H1 (cell line): ENCODE measurements around the gene SLC17A5. TPM values are rescaled to one million over a fixed set of nuclear protein-coding genes. Genes with fewer than 3 reads are reported as not detected.

Source experiments
- CTCF ChIA-PET: fragments of 300-600 bp; sonication (Branson Sonifier 250); formaldehyde crosslinking; loops from one replicate; lab custom pipeline; 2021; ENCODE audit not compliant: partially characterized antibody; lab: Charles Lee
- POLR2A ChIA-PET: fragments of 300-600 bp; sonication (Branson Sonifier 250); formaldehyde crosslinking; loops from one replicate; lab custom pipeline; 2021; ENCODE audit warnings: inconsistent platforms; ENCODE audit not compliant: partially characterized antibody; lab: Charles Lee
- DNase-seq, 2 experiments: peaks; one replicate each; pipeline versions ENCODE4 v3.0.0 to v3.0.0-alpha.2; 2010 to 2022; ENCODE audit warnings: low spot score in 2 of 2, low read depth in 1 of 2, mixed read lengths in 1 of 2
- FAIRE-seq: peaks from 2 replicates; lab custom pipeline; 2011; peaks lifted over from hg19 to GRCh38; lab: Jason Lieb, UNC
- H2AFZ ChIP-seq: 2 replicates; pipeline ENCODE4 v1.8.1; 2012; ENCODE audit warnings: low read length, inconsistent platforms
- H2AK5ac ChIP-seq: 2 replicates; pipeline ENCODE4 v1.6.1; 2013; ENCODE audit warnings: low read depth, low read length
- H2BK120ac ChIP-seq: replicated peaks from 2 replicates; pipeline ENCODE3; 2013; ENCODE audit warnings: low read depth, low read length, inconsistent platforms
- H2BK12ac ChIP-seq: 2 replicates; pipeline ENCODE4 v1.6.1; 2013; ENCODE audit warnings: low read depth, low read length
- H2BK15ac ChIP-seq: 2 replicates; pipeline ENCODE4 v1.6.1; 2013; ENCODE audit warnings: low read length
- H2BK20ac ChIP-seq: 2 replicates; pipeline ENCODE4 v1.6.1; 2013; ENCODE audit warnings: low read length
- H2BK5ac ChIP-seq: 2 replicates; pipeline ENCODE4 v1.6.1; 2013; ENCODE audit warnings: low read depth, low read length
- H3K14ac ChIP-seq: 2 replicates; pipeline ENCODE4 v1.6.1; 2013; ENCODE audit warnings: inconsistent platforms; ENCODE audit not compliant: insufficient read length
- H3K18ac ChIP-seq: 2 replicates; pipeline ENCODE4 v1.6.1; 2013; ENCODE audit warnings: low read length; ENCODE audit errors: extremely low read depth
- H3K23ac ChIP-seq: 2 replicates; pipeline ENCODE4 v1.6.1; 2013; ENCODE audit warnings: inconsistent platforms; ENCODE audit not compliant: insufficient read length
- H3K23me2 ChIP-seq: 2 replicates; pipeline ENCODE4 v1.6.1; 2013; ENCODE audit warnings: low read depth, low read length
- H3K27ac ChIP-seq: 2 replicates; pipeline ENCODE4 v1.6.1; 2011; ENCODE audit warnings: low read depth, low read length, inconsistent platforms
- H3K27me3 ChIP-seq, 4 experiments: replicated peaks in 1 of 4; 1 replicate in 1 of 4; 2 replicates in 3 of 4; pipeline versions ENCODE4 v1.6.1 to v1.8.1; 2011 to 2013; ENCODE audit warnings: low read length in 3 of 4, mild to moderate bottlenecking in 3 of 4, inconsistent platforms in 2 of 4, mixed read lengths in 2 of 4, moderate library complexity in 1 of 4; ENCODE audit not compliant: control insufficient read depth in 3 of 4, insufficient read depth in 3 of 4; ENCODE audit errors: extremely low read depth in 1 of 4
- H3K36me3 ChIP-seq, 4 experiments: 2 replicates each; pipeline versions ENCODE4 v1.6.1 to v1.8.1; 2011 to 2013; ENCODE audit warnings: mild to moderate bottlenecking in 4 of 4, low read length in 3 of 4, moderate library complexity in 2 of 4, control low read depth in 1 of 4, inconsistent platforms in 1 of 4; ENCODE audit not compliant: insufficient read depth in 4 of 4, control insufficient read depth in 2 of 4
- H3K4ac ChIP-seq: replicated peaks from 2 replicates; pipeline ENCODE3; 2013; ENCODE audit warnings: low read length, low read depth, mixed read lengths, inconsistent platforms; ENCODE audit not compliant: insufficient read length
- H3K4me1 ChIP-seq, 4 experiments: replicated peaks in 1 of 4; 1 replicate in 1 of 4; 2 replicates in 3 of 4; pipeline versions ENCODE4 v1.6.1 to v1.8.1; 2011 to 2013; ENCODE audit warnings: low read length in 3 of 4, inconsistent platforms in 2 of 4, mixed read lengths in 1 of 4; ENCODE audit not compliant: insufficient read depth in 4 of 4, control insufficient read depth in 3 of 4
- H3K4me2 ChIP-seq, 2 experiments: 2 replicates each; pipeline versions ENCODE4 v1.6.1 to v1.8.1; 2011 to 2013; ENCODE audit warnings: low read depth in 2 of 2, low read length in 2 of 2, control low read depth in 1 of 2, inconsistent platforms in 1 of 2, mild to moderate bottlenecking in 1 of 2; ENCODE audit not compliant: insufficient read depth in 1 of 2
- H3K4me3 ChIP-seq, 4 experiments: fragments of 200-600, 300-600 bp in 1 of 4; sonication (generic), shearing (Covaris generic), sonication (Bioruptor Twin) in 1 of 4; 2 replicates each; pipeline versions ENCODE4 v1.5.1 to v1.8.1; 2011 to 2016; ENCODE audit warnings: low read length in 4 of 4, low read depth in 3 of 4, control low read depth in 2 of 4, inconsistent platforms in 2 of 4, mild to moderate bottlenecking in 2 of 4, mixed read lengths in 1 of 4, moderate library complexity in 1 of 4; ENCODE audit not compliant: insufficient read depth in 2 of 4; ENCODE audit errors: extremely low read depth in 1 of 4
- H3K56ac ChIP-seq: replicated peaks from 2 replicates; pipeline ENCODE3; 2013; ENCODE audit warnings: low read depth, mild to moderate bottlenecking, mixed read lengths, low read length, inconsistent platforms; ENCODE audit not compliant: insufficient read length
- H3K79me1 ChIP-seq: 2 replicates; pipeline ENCODE4 v1.6.1; 2013; ENCODE audit warnings: low read depth, low read length, control low read depth
- H3K79me2 ChIP-seq, 2 experiments: 2 replicates each; pipeline versions ENCODE4 v1.6.1 to v1.8.1; 2012 to 2013; ENCODE audit warnings: low read length in 2 of 2, mild to moderate bottlenecking in 2 of 2, inconsistent platforms in 1 of 2; ENCODE audit not compliant: insufficient read depth in 2 of 2, control insufficient read depth in 1 of 2
- H3K9ac ChIP-seq, 4 experiments: replicated peaks in 1 of 4; 1 replicate in 1 of 4; 2 replicates in 3 of 4; pipeline versions ENCODE4 v1.6.1 to v1.8.1; 2011 to 2013; ENCODE audit warnings: low read depth in 3 of 4, low read length in 3 of 4, control low read depth in 2 of 4, mild to moderate bottlenecking in 2 of 4, moderate library complexity in 2 of 4, inconsistent platforms in 1 of 4; ENCODE audit errors: extremely low read depth in 1 of 4
- H3K9me3 ChIP-seq, 2 experiments: 2 replicates each; pipeline versions ENCODE4 v1.6.1 to v1.8.1; 2012 to 2013; ENCODE audit warnings: mild to moderate bottlenecking in 2 of 2, moderate library complexity in 2 of 2, control low read depth in 1 of 2, inconsistent platforms in 1 of 2, low read depth in 1 of 2, low read length in 1 of 2, mixed read lengths in 1 of 2; ENCODE audit not compliant: insufficient read depth in 2 of 2
- H4K20me1 ChIP-seq, 2 experiments: replicated peaks in 1 of 2; 2 replicates each; pipeline versions ENCODE3 to v1.8.1; 2011 to 2013; ENCODE audit warnings: inconsistent platforms in 2 of 2, low read length in 2 of 2, mild to moderate bottlenecking in 1 of 2; ENCODE audit not compliant: insufficient read depth in 2 of 2, control insufficient read depth in 1 of 2
- H4K5ac ChIP-seq: 2 replicates; pipeline ENCODE4 v1.6.1; 2013; ENCODE audit warnings: low read length, low read depth, mixed read lengths, inconsistent platforms; ENCODE audit not compliant: insufficient read length
- H4K8ac ChIP-seq: 2 replicates; pipeline ENCODE4 v1.8.0; 2013; ENCODE audit warnings: mild to moderate bottlenecking, moderate library complexity, low read length, inconsistent platforms; ENCODE audit not compliant: insufficient read depth; ENCODE audit errors: extremely low read depth
- H4K91ac ChIP-seq: replicated peaks from 2 replicates; pipeline ENCODE3; 2013; ENCODE audit warnings: low read length, mixed read lengths, inconsistent platforms; ENCODE audit not compliant: insufficient read length
- BRCA1 ChIP-seq: IDR thresholded peaks from 2 replicates; pipeline ENCODE4 v1.6.1; 2012; ENCODE audit warnings: low read depth, low read length, improper control_type of control experiment
- CEBPB ChIP-seq: IDR thresholded peaks from 2 replicates; pipeline ENCODE4 v1.6.1; 2012; ENCODE audit warnings: low read depth, low read length
- HDAC6 ChIP-seq: IDR thresholded peaks from one replicate; pipeline ENCODE4 v1.7.1; 2012; ENCODE audit warnings: low read depth, mild to moderate bottlenecking, inconsistent platforms, low read length, moderate library complexity
- SRF ChIP-seq: IDR thresholded peaks from 2 replicates; pipeline ENCODE4 v1.6.1; 2011; ENCODE audit warnings: mild to moderate bottlenecking, low read depth, low read length, moderate library complexity
- WGBS, 2 experiments: shearing (Covaris generic) in 1 of 2; methylation state at CpG; one replicate each; pipeline versions ENCODE4 v1.1.6 to v1.1.7; 2013 to 2015; ENCODE audit warnings: low lambda C conversion rate in 2 of 2, mixed read lengths in 2 of 2, inconsistent platforms in 1 of 2, low coverage in 1 of 2, missing lambda C conversion rate in 1 of 2; ENCODE audit not compliant: insufficient replicate concordance in 2 of 2, insufficient coverage in 1 of 2, insufficient read length in 1 of 2; ENCODE audit errors: extremely low coverage in 1 of 2, missing lambda C conversion rate in 1 of 2; 5-methylcytosine and 5-hydroxymethylcytosine counted together
- polyA plus RNA-seq, 7 experiments: library from polyadenylated mRNA; depleted of rRNA in 3 of 7; stranded (reverse) in 5 of 7; unstranded in 2 of 7; fragments of >200 nt in 5 of 7; fragments of 200-250 nt in 2 of 7; gene quantifications; 1 replicate in 5 of 7; 2 replicates in 1 of 7; 4 replicates in 1 of 7; pipeline versions ENCODE4 v1.2.1 to v1.2.3, GENCODE V29; 2011 to 2013; ENCODE audit warnings: missing spikeins in 2 of 7, mixed read lengths in 2 of 7
- total RNA-seq: library from RNA; stranded (reverse); fragmentation: NEBNext Ultra II Directional; extraction: Animal tissue kit (Norgen Biotek cat#: 25700); gene quantifications from 2 replicates; pipeline ENCODE4 v1.2.1, GENCODE V29; 2021

Gene SLC17A5
- total and polyA plus RNA-seq, 2 of the 8 experiments (the other 6 are each of a cell fraction or from before 2014, with no cell fraction given), result 11.0 to 11.9 TPM

GRCh38 chr6:73644030-73644429 is 9.8 kb downstream of the SLC17A5 start:
- H3K9me3 ChIP-seq, result no peaks in the 10 kb centered on the region
- FAIRE-seq (no peak), DNase-seq (no peak)
- H4K5ac ChIP-seq, result no peak overlapping the region
- H3K56ac ChIP-seq, result no peak overlapping the region
- H3K14ac ChIP-seq, result no peak overlapping the region
- H3K9ac ChIP-seq, result no peak overlapping the region
- H3K4me1 ChIP-seq, result no peaks in the 10 kb centered on the region
- no peak overlapping the region for H4K8ac ChIP-seq
- no peaks in the 10 kb centered on the region for H3K79me2 ChIP-seq
- WGBS, 2 experiments, result 90% methylated on average over 2 of the region's 2 CpGs; no CpG with 5 or more reads in 1 of the 2 experiments
- ChIA-PET CTCF (interaction anchor here (0.7 to 2.2 kb wide), 4 partner anchors 9 to 319 kb away, joined by 3 to 14 read pairs (median 4); no protein-coding TSS in a partner anchor), POLR2A (interaction anchor here (1.0 to 1.9 kb wide), 6 partner anchors 8 to 200 kb away, joined by 3 to 11 read pairs (median 5); no protein-coding TSS in a partner anchor)
- H3K27me3 ChIP-seq, result no peaks in the 10 kb centered on the region
- H2AK5ac ChIP-seq, result no peak overlapping the region
- no peak overlapping the region for H2BK15ac ChIP-seq
- H3K23me2 ChIP-seq, result no peaks in the 10 kb centered on the region
- H3K79me1 ChIP-seq, result no peaks in the 10 kb centered on the region
- no peaks in the 10 kb centered on the region for H4K20me1 ChIP-seq
- H3K4ac ChIP-seq, result no peak overlapping the region
- no peak overlapping the region for H2BK5ac ChIP-seq
- no peak overlapping the region for H3K18ac ChIP-seq
- no peak overlapping the region for H3K4me3 ChIP-seq
- no peak overlapping the region for H2AFZ ChIP-seq
- H4K91ac ChIP-seq, result no peak overlapping the region
- no peak overlapping the region for H3K4me2 ChIP-seq
- no peak overlapping the region for H2BK12ac ChIP-seq
- H3K36me3 ChIP-seq, result no peaks in the 10 kb centered on the region; a peak in 1 of 8 replicates
- no peak overlapping the region for H3K23ac ChIP-seq
- TF ChIP-seq HDAC6 (no peak), CEBPB (peak; percentile 10; the same call in 1 of the 2 replicates), BRCA1 (no peak), SRF (no peak)
- no peak overlapping the region for H3K27ac ChIP-seq
- H2BK120ac ChIP-seq, result no peak overlapping the region
- no peak overlapping the region for H2BK20ac ChIP-seq
